ENCODE results near the gene MDGA2.

MDGA2 gene

DNA sequence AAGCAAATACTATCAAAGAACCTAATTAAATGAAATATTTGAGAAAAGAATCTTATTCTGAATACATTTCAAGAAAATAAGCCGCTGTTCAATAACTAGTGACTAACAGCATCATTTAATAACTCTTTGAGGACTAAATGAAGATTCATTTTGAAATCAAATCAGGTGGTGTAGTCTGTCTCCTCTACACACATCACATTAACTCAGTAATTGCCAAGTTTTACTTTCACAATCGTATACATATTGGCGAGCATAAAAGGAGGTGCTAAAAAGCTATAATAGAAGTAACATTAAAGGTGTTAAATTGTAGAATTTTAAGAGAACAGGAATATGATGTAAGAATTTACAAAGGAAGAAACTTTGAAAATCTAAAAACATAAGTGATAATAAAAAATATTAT, 185.1 kb downstream of the MDGA2 start:
- DNase-seq (ENCODE audit: low read depth, low spot score): no peak

GRCh38 chr14:47485421-47485820, 190.0 kb downstream of the MDGA2 start:
- DNase-seq (ENCODE audit: low read depth, low spot score): no peak

DNA sequence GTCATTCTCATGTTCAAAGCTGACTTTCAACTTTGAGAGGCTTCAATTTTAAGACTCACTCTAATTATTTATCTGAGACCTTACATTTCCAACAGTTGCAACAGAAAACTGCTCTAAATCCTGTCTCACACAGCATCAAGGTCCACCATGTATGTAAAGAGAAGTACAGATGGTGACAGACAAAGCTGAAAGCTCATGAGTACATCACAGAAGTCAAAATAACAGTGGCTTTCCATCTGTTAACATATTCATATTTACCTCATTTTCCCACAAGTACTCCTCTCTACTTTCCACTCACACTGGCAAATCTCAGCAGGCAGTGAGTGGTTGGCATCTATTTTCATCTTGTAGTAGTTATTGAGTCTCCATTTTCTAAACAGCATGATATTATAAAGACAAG, 192.0 kb downstream of the MDGA2 start:
- DNase-seq (ENCODE audit: low read depth, low spot score): no peak

DNA sequence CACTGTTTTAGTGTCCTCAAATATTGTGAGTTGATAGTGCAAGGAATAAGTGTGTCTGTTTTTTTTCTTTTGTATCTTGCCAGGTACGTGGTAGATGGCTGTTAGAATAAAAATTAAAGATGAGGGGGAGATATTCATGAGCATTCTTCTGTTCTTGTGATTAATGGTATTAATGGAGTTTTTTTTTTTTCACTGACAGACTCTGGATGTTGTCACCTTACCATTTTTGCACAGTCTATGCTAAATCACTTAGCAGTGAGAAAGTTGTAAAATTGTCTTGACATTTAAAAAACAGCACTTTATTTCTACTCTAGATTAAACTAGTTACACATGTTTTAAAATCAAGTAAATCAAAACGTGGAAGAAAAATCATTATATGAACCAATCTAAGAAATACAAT, 204.3 kb downstream of the MDGA2 start:
- no peak for DNase-seq (ENCODE audit: low read depth, low spot score)

- DNase-seq (ENCODE audit: low read depth, low spot score): no peak
Measured at GRCh38 chr14:47466916-47467315, 208.5 kb downstream of the MDGA2 start.

- no peak for DNase-seq (ENCODE audit: low read depth, low spot score)
Measured at GRCh38 chr14:47454025-47454424, 221.4 kb downstream of the MDGA2 start.

- DNase-seq (ENCODE audit: low read depth, low spot score): no peak
Measured at GRCh38 chr14:47447076-47447475, 228.3 kb downstream of the MDGA2 start.

GRCh38 chr14:47442211-47442610, 233.2 kb downstream of the MDGA2 start:
- DNase-seq (ENCODE audit: low read depth, low spot score): peak; percentile 26

- no peak for DNase-seq (ENCODE audit: low read depth, low spot score)
Measured at GRCh38 chr14:47439953-47440352, 235.5 kb downstream of the MDGA2 start.

- DNase-seq (ENCODE audit: low read depth, low spot score): no peak
Measured at GRCh38 chr14:47438650-47439140, 236.7 kb downstream of the MDGA2 start.

GRCh38 chr14:47435331-47435965, 240.0 kb downstream of the MDGA2 start:
- no peak for DNase-seq (ENCODE audit: low read depth, low spot score)

GRCh38 chr14:47427629-47428028, 247.8 kb downstream of the MDGA2 start:
- DNase-seq (ENCODE audit: low read depth, low spot score): no peak

DNA sequence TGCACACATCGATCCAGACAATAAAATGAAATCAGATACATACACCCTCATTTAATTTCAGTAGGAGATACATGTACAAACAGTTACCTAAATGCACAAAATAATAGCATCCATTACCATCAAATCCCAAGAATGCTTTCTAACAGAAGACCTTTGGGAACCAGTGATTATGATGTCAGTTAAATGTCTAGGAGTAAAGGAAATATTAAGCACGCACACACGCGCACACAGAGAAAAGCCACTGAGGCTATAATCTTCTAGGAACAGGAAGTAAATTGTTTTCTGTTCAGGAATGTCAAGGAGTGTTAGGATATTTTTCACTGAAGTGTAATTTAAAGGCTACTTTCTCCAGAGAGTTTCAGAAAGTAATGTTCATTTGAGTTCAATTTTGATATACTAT, 250.1 kb downstream of the MDGA2 start:
- no peak for DNase-seq (ENCODE audit: low read depth, low spot score)

GRCh38 chr14:47422191-47422590, 253.2 kb downstream of the MDGA2 start:
- no peak for DNase-seq (ENCODE audit: low read depth, low spot score)

DNA sequence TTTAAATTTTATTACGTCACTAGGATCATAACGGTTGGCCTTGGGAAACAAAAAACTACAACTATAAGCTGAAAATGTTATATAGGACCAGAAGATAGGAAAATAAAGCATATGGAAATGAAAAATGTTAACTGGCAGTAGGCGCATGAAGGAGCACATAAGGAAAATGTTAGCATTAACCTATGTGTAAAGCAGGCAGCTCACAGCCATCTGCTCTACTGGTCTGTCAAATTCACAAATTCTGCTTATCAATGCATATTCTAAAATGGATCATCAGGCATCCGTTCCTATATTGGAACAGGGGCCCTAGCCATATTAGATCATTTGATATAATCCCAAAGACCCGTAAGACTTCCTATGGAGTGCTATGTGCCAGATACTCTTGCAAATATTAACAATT, 263.9 kb downstream of the MDGA2 start:
- DNase-seq (ENCODE audit: low read depth, low spot score): no peak

DNA sequence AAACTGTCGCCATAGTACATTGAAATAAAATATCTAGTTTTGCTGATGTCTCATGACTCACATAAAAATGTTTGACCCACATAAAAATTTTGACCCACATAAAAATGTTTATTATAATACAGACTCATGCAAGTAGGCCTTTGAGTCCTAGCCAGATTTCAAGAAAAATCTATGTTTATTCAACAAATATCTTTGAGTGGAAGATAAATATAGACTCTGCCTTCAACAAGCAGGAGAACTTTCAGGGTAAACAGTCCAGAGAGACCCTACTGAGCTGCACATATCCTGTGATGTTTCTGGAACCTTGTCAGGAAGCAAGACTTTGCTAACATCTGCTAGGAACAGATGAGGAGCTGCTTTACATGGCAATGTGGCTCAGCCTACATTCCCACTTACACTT, 283.1 kb downstream of the MDGA2 start:
- DNase-seq (ENCODE audit: low read depth, low spot score): peak; percentile 91

DNA sequence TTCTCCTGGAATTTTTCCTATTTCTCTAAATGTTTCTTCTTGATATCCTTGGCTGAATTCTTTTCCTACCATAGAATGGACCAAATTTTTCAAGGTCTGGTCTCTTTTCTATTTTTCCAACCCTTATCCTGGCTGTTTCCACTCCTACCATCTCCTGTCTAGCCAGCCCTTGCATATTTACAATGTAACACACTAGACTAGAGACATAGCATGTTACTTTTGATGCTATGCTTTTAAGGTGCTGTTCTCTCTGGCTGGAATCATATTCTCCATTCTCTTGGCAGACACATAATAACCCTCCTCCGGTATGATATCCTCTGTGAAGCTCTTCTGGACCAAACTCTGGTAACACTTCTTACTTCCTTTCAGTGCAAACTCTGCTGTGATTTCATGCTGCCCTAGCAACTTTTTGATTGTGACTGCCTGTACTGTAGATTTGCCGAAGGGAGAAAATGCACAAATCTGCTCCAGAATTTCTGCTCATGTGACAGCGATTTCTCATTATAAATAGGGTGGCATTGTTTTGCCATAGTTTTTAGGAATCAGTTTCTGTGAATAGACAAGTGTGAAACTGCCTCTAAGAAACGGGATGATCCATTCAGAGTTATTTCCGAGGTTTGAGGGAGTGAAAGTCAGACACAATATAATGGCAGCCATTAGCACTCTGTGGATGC, 284.4 kb downstream of the MDGA2 start:
- no peak for DNase-seq (ENCODE audit: low read depth, low spot score)

DNA sequence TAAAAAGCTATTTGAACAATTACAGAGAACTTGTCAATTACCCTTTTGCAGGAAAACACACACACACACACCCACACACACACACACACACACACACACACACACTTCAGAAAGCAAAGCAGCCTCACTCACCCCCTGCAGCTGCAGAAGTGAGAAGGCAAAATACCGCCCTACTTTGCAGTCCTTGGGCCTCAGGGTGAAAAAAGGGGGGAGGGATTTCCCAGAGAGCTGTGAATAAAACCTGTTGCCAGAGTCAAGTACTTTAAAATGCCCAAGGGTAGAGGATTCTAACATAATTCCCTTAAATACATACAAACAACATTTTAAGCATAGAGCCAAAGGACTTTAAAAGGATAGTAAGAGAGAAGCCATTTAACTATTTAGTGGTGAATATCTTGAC, 285.9 kb downstream of the MDGA2 start:
- DNase-seq (ENCODE audit: low read depth, low spot score): no peak

- no peak for DNase-seq (ENCODE audit: low read depth, low spot score)
Measured at GRCh38 chr14:47366006-47366405, 309.4 kb downstream of the MDGA2 start.

GRCh38 chr14:47365233-47365632, 310.2 kb downstream of the MDGA2 start:
- DNase-seq (ENCODE audit: low read depth, low spot score): no peak

- DNase-seq (ENCODE audit: low read depth, low spot score): no peak
Measured at GRCh38 chr14:47353186-47353585, 322.2 kb downstream of the MDGA2 start.

GRCh38 chr14:47346849-47347248, 328.6 kb downstream of the MDGA2 start:
- no peak for DNase-seq (ENCODE audit: low read depth, low spot score)

GRCh38 chr14:47345016-47345415, 330.4 kb downstream of the MDGA2 start:
- DNase-seq (ENCODE audit: low read depth, low spot score): no peak
